Measurements from ENCODE around the gene FGF8. TPM values are rescaled to one million over a fixed set of nuclear protein-coding genes. Genes with fewer than 3 reads are reported as not detected.

The FGF8 gene
- total and polyA plus RNA-seq, 4 donors = 0.08 TPM; not detected in 3

GRCh38 chr10:101778781-101779543, 3.0 kb upstream of the FGF8 start:
- WGBS, 2 donors = 3 to 6% methylated on average over 56 to 58 of the region's 58 CpGs
- TF ChIP-seq CTCF (IDR thresholded peaks at IDR 0.05; ENCODE audit: control extremely low read depth, extremely low read depth) = no peak
- peaks cover 3 to 33% (median 18%) of the 10 kb centered on the region in 5 donors for H3K4me1 ChIP-seq (ENCODE audit: control insufficient read depth in 5 of 5, insufficient read depth in 5 of 5, low read length in 5 of 5)
- DNase-seq = peak; percentile 61 to 63 (median 62)
- H3K36me3 ChIP-seq (ENCODE audit: control insufficient read depth in 4 of 4, insufficient read depth in 4 of 4, low read length in 4 of 4) = peaks cover 0 to under 1% (median 0%) of the 10 kb centered on the region in 4 donors
- peaks cover 0 to 2% (median 0%) of the 10 kb centered on the region in 4 donors for H3K9me3 ChIP-seq (ENCODE audit: control insufficient read depth in 4 of 4, insufficient read depth in 3 of 4, low read length in 3 of 4)
- no peak overlapping the region for H3K27ac ChIP-seq (ENCODE audit: low read depth in 1 of 2, low read length in 1 of 2)
- H3K9ac ChIP-seq (ENCODE audit: insufficient read depth in 1 of 2, low read length in 2 of 2) = no peak overlapping the region
- H3K4me3 ChIP-seq = no peak overlapping the region
- no peak for ATAC-seq (ENCODE audit: insufficient read depth, low FRiP score)
- H3K27me3 ChIP-seq (ENCODE audit: control insufficient read depth in 3 of 3, insufficient read depth in 3 of 3, low read length in 2 of 3) = peaks cover 0 to 56% (median 43%) of the 10 kb centered on the region in 3 donors

- 56 to 58% methylated on average over 12 of the region's 12 CpGs for WGBS, 2 donors
- Histone ChIP-seq H3K27ac (ENCODE audit: low read depth in 1 of 2, low read length in 1 of 2) (no peak overlapping the region), H3K9ac (ENCODE audit: insufficient read depth in 1 of 2, low read length in 2 of 2) (no peak overlapping the region), H3K4me3 (no peak overlapping the region), H3K9me3 (ENCODE audit: control insufficient read depth in 4 of 4, insufficient read depth in 3 of 4, low read length in 3 of 4) (peaks cover 0 to 2% (median 0%) of the 10 kb centered on the region in 4 donors), H3K27me3 (ENCODE audit: control insufficient read depth in 3 of 3, insufficient read depth in 3 of 3, low read length in 2 of 3) (peaks cover 0 to 63% (median 50%) of the 10 kb centered on the region in 3 donors), H3K36me3 (ENCODE audit: control insufficient read depth in 4 of 4, insufficient read depth in 4 of 4, low read length in 4 of 4) (no peaks in the 10 kb centered on the region), H3K4me1 (ENCODE audit: control insufficient read depth in 5 of 5, insufficient read depth in 5 of 5, low read length in 5 of 5) (peaks cover 0 to 29% (median 18%) of the 10 kb centered on the region in 5 donors)
- ATAC-seq (ENCODE audit: insufficient read depth, low FRiP score) = no peak
- DNase-seq = no peak
- no peak for TF ChIP-seq CTCF (IDR thresholded peaks at IDR 0.05; ENCODE audit: control extremely low read depth, extremely low read depth)
Measured at GRCh38 chr10:101778151-101778780, 2.4 kb upstream of the FGF8 start.

GRCh38 chr10:101777619-101778145, 1.8 kb upstream of the FGF8 start:
- Histone ChIP-seq H3K4me1 (ENCODE audit: control insufficient read depth in 5 of 5, insufficient read depth in 5 of 5, low read length in 5 of 5) (peaks cover 0 to 26% (median 18%) of the 10 kb centered on the region in 5 donors), H3K9me3 (ENCODE audit: control insufficient read depth in 4 of 4, insufficient read depth in 3 of 4, low read length in 3 of 4) (peaks cover 0 to 3% (median 0%) of the 10 kb centered on the region in 4 donors), H3K9ac (ENCODE audit: insufficient read depth in 1 of 2, low read length in 2 of 2) (no peak overlapping the region), H3K27me3 (ENCODE audit: control insufficient read depth in 3 of 3, insufficient read depth in 3 of 3, low read length in 2 of 3) (peaks cover 0 to 69% (median 55%) of the 10 kb centered on the region in 3 donors), H3K4me3 (no peak overlapping the region), H3K36me3 (ENCODE audit: control insufficient read depth in 4 of 4, insufficient read depth in 4 of 4, low read length in 4 of 4) (no peaks in the 10 kb centered on the region), H3K27ac (ENCODE audit: low read depth in 1 of 2, low read length in 1 of 2) (no peak overlapping the region)
- WGBS, 2 donors = 90 to 91% methylated on average over 3 of the region's 3 CpGs
- DNase-seq (no peak), ATAC-seq (ENCODE audit: insufficient read depth, low FRiP score) (no peak)
- TF ChIP-seq CTCF (IDR thresholded peaks at IDR 0.05; ENCODE audit: control extremely low read depth, extremely low read depth) = no peak

All from lung (tissue), 12 donors.